ENCODE measurements around the gene RUFY3.
A peak's percentile ranks its signal among the peaks of the same experiment; 100 is the strongest.
"Not testable (repeated sequence)": the region's sequence is repeated elsewhere in the genome, so short reads cannot be mapped to it uniquely, and the experiment has no call there.

Gene RUFY3

DNA sequence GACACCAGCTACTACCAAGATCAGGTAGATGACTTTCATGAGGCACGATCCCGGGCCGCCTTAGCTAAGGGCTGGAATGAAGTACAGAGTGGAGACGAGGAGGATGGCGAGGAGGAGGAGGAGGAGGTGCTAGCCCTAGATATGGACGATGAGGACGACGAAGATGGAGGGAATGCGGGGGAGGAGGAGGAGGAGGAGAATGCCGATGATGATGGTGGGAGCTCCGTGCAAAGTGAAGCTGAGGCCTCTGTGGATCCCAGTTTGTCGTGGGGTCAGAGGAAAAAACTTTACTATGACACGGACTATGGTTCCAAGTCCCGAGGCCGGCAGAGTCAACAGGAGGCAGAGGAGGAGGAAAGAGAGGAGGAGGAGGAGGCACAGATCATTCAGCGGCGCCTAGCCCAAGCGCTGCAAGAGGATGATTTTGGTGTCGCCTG lies 33.0 kb upstream of the RUFY3 start:
- Histone ChIP-seq H3K27me3 (ENCODE audit: control insufficient read depth, insufficient read depth, low read length) (no peaks in the 10 kb centered on the region), H3K4me3 (ENCODE audit: low read depth, low read length) (peak overlapping the region; percentile 94), H3K36me3 (ENCODE audit: control insufficient read depth, insufficient read depth, low read length) (peaks cover 13% of the 10 kb centered on the region), H3K9me3 (ENCODE audit: control insufficient read depth, insufficient read depth, low read length) (no peaks in the 10 kb centered on the region), H3K27ac (ENCODE audit: low read depth, low read length) (peak overlapping the region; percentile 96), H3K4me1 (ENCODE audit: control insufficient read depth, insufficient read depth, low read length) (peaks cover 8% of the 10 kb centered on the region; the same call in 1 of the 2 replicates), H3K9ac (ENCODE audit: low read depth, low read length) (peak overlapping the region; percentile 87)

DNA sequence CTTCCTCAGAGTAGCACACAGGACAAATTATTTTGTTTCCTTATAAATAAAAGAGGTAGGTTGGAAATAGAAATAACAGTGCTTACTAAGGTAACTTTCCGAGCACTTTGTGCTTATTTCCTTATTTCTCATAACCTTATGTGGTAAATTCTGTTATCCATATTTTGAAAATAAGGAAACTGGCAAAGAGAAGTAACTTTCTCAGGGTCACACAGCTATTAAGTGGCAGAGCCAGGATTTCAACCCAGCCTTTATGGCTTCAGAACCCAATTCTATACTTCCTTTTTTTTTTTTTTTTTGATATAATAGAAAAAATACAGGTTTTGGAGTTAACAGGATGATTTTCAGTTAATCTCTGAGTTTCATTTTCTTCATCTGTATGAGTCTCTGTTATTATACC lies 30.1 kb upstream of the RUFY3 start:
- H3K9me3 ChIP-seq (ENCODE audit: control insufficient read depth, insufficient read depth, low read length): no peaks in the 10 kb centered on the region
- no peaks in the 10 kb centered on the region for H3K27me3 ChIP-seq (ENCODE audit: control insufficient read depth, insufficient read depth, low read length)
- no peak overlapping the region for H3K9ac ChIP-seq (ENCODE audit: low read depth, low read length)
- no peak overlapping the region for H3K4me3 ChIP-seq (ENCODE audit: low read depth, low read length)
- H3K36me3 ChIP-seq (ENCODE audit: control insufficient read depth, insufficient read depth, low read length): peaks cover 13% of the 10 kb centered on the region
- peaks cover 8% of the 10 kb centered on the region; the same call in 1 of the 2 replicates for H3K4me1 ChIP-seq (ENCODE audit: control insufficient read depth, insufficient read depth, low read length)
- H3K27ac ChIP-seq (ENCODE audit: low read depth, low read length): no peak overlapping the region

GRCh38 chr4:70694633-70695032 lies 27.1 kb upstream of the RUFY3 start:
- H3K27me3 ChIP-seq (ENCODE audit: control insufficient read depth, insufficient read depth, low read length); H3K27ac ChIP-seq (ENCODE audit: low read depth, low read length); H3K4me1 ChIP-seq (ENCODE audit: control insufficient read depth, insufficient read depth, low read length); H3K9me3 ChIP-seq (ENCODE audit: control insufficient read depth, insufficient read depth, low read length); H3K4me3 ChIP-seq (ENCODE audit: low read depth, low read length); H3K9ac ChIP-seq (ENCODE audit: low read depth, low read length): not testable (repeated sequence)
- peaks cover 13% of the 10 kb centered on the region for H3K36me3 ChIP-seq (ENCODE audit: control insufficient read depth, insufficient read depth, low read length)

GRCh38 chr4:70698435-70698834 lies 23.3 kb upstream of the RUFY3 start:
- H3K4me3 ChIP-seq (ENCODE audit: low read depth, low read length); H3K9me3 ChIP-seq (ENCODE audit: control insufficient read depth, insufficient read depth, low read length); H3K27me3 ChIP-seq (ENCODE audit: control insufficient read depth, insufficient read depth, low read length); H3K27ac ChIP-seq (ENCODE audit: low read depth, low read length); H3K9ac ChIP-seq (ENCODE audit: low read depth, low read length); H3K36me3 ChIP-seq (ENCODE audit: control insufficient read depth, insufficient read depth, low read length); H3K4me1 ChIP-seq (ENCODE audit: control insufficient read depth, insufficient read depth, low read length): not testable (repeated sequence)

DNA sequence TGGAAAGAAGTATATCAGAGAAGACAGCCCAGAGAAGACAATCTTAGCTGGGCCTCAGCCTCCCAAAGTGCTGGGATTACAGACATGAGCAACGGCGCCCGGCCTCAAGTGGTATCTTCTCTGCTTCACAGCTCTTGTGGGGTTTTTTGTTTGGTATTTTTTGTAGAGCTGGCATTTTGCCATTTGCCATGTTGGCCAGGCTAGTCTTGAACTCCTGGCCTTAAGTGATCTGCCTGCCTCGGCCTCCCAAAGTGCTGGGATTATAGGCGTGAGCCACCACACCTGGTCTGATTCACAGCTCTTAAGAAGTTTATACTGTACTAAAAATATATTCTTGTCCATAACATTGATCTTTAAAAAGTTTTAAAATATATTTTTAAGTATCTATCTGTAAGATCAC lies 21.1 kb upstream of the RUFY3 start:
- no peaks in the 10 kb centered on the region for H3K36me3 ChIP-seq (ENCODE audit: control insufficient read depth, insufficient read depth, low read length)
- no peak overlapping the region for H3K9ac ChIP-seq (ENCODE audit: low read depth, low read length)
- no peak overlapping the region for H3K27ac ChIP-seq (ENCODE audit: low read depth, low read length)
- H3K9me3 ChIP-seq (ENCODE audit: control insufficient read depth, insufficient read depth, low read length): no peaks in the 10 kb centered on the region
- H3K27me3 ChIP-seq (ENCODE audit: control insufficient read depth, insufficient read depth, low read length): no peaks in the 10 kb centered on the region
- no peak overlapping the region for H3K4me3 ChIP-seq (ENCODE audit: low read depth, low read length)
- no peaks in the 10 kb centered on the region for H3K4me1 ChIP-seq (ENCODE audit: control insufficient read depth, insufficient read depth, low read length)

GRCh38 chr4:70701271-70701670 lies 20.5 kb upstream of the RUFY3 start:
- no peak overlapping the region for H3K9ac ChIP-seq (ENCODE audit: low read depth, low read length)
- H3K27me3 ChIP-seq (ENCODE audit: control insufficient read depth, insufficient read depth, low read length): no peaks in the 10 kb centered on the region
- H3K27ac ChIP-seq (ENCODE audit: low read depth, low read length): no peak overlapping the region
- no peak overlapping the region for H3K4me3 ChIP-seq (ENCODE audit: low read depth, low read length)
- no peaks in the 10 kb centered on the region for H3K9me3 ChIP-seq (ENCODE audit: control insufficient read depth, insufficient read depth, low read length)
- H3K4me1 ChIP-seq (ENCODE audit: control insufficient read depth, insufficient read depth, low read length): 0 out of 2 replicates have a peak, but pooled peaks cover 5% of the 10 kb centered on the region
- H3K36me3 ChIP-seq (ENCODE audit: control insufficient read depth, insufficient read depth, low read length): no peaks in the 10 kb centered on the region

- not testable (repeated sequence) for H3K36me3 ChIP-seq (ENCODE audit: control insufficient read depth, insufficient read depth, low read length); H3K4me3 ChIP-seq (ENCODE audit: low read depth, low read length); H3K27me3 ChIP-seq (ENCODE audit: control insufficient read depth, insufficient read depth, low read length); H3K9ac ChIP-seq (ENCODE audit: low read depth, low read length); H3K27ac ChIP-seq (ENCODE audit: low read depth, low read length); H3K9me3 ChIP-seq (ENCODE audit: control insufficient read depth, insufficient read depth, low read length)
- 0 out of 2 replicates have a peak, but pooled peaks cover 11% of the 10 kb centered on the region for H3K4me1 ChIP-seq (ENCODE audit: control insufficient read depth, insufficient read depth, low read length)
Measured at GRCh38 chr4:70702592-70702991, 19.2 kb upstream of the RUFY3 start.

GRCh38 chr4:70703619-70704214 lies 18.0 kb upstream of the RUFY3 start:
- 0 out of 2 replicates have a peak, but pooled peaks cover 11% of the 10 kb centered on the region for H3K4me1 ChIP-seq (ENCODE audit: control insufficient read depth, insufficient read depth, low read length)
- peak overlapping the region; percentile 92 for H3K27ac ChIP-seq (ENCODE audit: low read depth, low read length)
- H3K9ac ChIP-seq (ENCODE audit: low read depth, low read length): peak overlapping the region; percentile 73; the same call in 1 of the 2 replicates
- peak overlapping the region; percentile 75 for H3K4me3 ChIP-seq (ENCODE audit: low read depth, low read length)
- no peaks in the 10 kb centered on the region for H3K36me3 ChIP-seq (ENCODE audit: control insufficient read depth, insufficient read depth, low read length)
- H3K27me3 ChIP-seq (ENCODE audit: control insufficient read depth, insufficient read depth, low read length): no peaks in the 10 kb centered on the region
- no peaks in the 10 kb centered on the region for H3K9me3 ChIP-seq (ENCODE audit: control insufficient read depth, insufficient read depth, low read length)

- Histone ChIP-seq H3K9ac (ENCODE audit: low read depth, low read length) (peak overlapping the region; percentile 73), H3K27ac (ENCODE audit: low read depth, low read length) (peak overlapping the region; percentile 92), H3K4me3 (ENCODE audit: low read depth, low read length) (peak overlapping the region; percentile 75), H3K27me3 (ENCODE audit: control insufficient read depth, insufficient read depth, low read length) (no peaks in the 10 kb centered on the region), H3K4me1 (ENCODE audit: control insufficient read depth, insufficient read depth, low read length) (peaks cover 13% of the 10 kb centered on the region; the same call in 1 of the 2 replicates), H3K9me3 (ENCODE audit: control insufficient read depth, insufficient read depth, low read length) (no peaks in the 10 kb centered on the region), H3K36me3 (ENCODE audit: control insufficient read depth, insufficient read depth, low read length) (no peaks in the 10 kb centered on the region)
Measured at GRCh38 chr4:70704215-70704930, 17.4 kb upstream of the RUFY3 start.

GRCh38 chr4:70704931-70705182 lies 16.9 kb upstream of the RUFY3 start:
- Histone ChIP-seq H3K9me3 (ENCODE audit: control insufficient read depth, insufficient read depth, low read length) (no peaks in the 10 kb centered on the region), H3K4me3 (ENCODE audit: low read depth, low read length) (peak overlapping the region; percentile 75), H3K9ac (ENCODE audit: low read depth, low read length) (peak overlapping the region; percentile 67; the same call in 1 of the 2 replicates), H3K36me3 (ENCODE audit: control insufficient read depth, insufficient read depth, low read length) (no peaks in the 10 kb centered on the region), H3K27ac (ENCODE audit: low read depth, low read length) (peak overlapping the region; percentile 92), H3K27me3 (ENCODE audit: control insufficient read depth, insufficient read depth, low read length) (no peaks in the 10 kb centered on the region), H3K4me1 (ENCODE audit: control insufficient read depth, insufficient read depth, low read length) (peaks cover 18% of the 10 kb centered on the region; the same call in 1 of the 2 replicates)

GRCh38 chr4:70705183-70706043 lies 16.4 kb upstream of the RUFY3 start:
- Histone ChIP-seq H3K9me3 (ENCODE audit: control insufficient read depth, insufficient read depth, low read length) (no peaks in the 10 kb centered on the region), H3K9ac (ENCODE audit: low read depth, low read length) (peak overlapping the region; percentile 67)

More at GRCh38 chr4:70705183-70706043, 16.4 kb upstream of the RUFY3 start:
- H3K27me3 ChIP-seq (ENCODE audit: control insufficient read depth, insufficient read depth, low read length): no peaks in the 10 kb centered on the region
- no peaks in the 10 kb centered on the region for H3K36me3 ChIP-seq (ENCODE audit: control insufficient read depth, insufficient read depth, low read length)
- peaks cover 20% of the 10 kb centered on the region; the same call in 1 of the 2 replicates for H3K4me1 ChIP-seq (ENCODE audit: control insufficient read depth, insufficient read depth, low read length)
- peak overlapping the region; percentile 92 for H3K27ac ChIP-seq (ENCODE audit: low read depth, low read length)
- peak overlapping the region; percentile 75 for H3K4me3 ChIP-seq (ENCODE audit: low read depth, low read length)
